GM15510 (cell line): ENCODE results near the gene RSBN1L.

Source experiments
- POLR2A ChIP-seq: IDR thresholded peaks from 3 replicates; pipeline ENCODE4 v1.6.1; 2011; ENCODE audit warnings: borderline replicate concordance; ENCODE audit not compliant: insufficient read length; ENCODE audit errors: extremely low read depth

RSBN1L gene

GRCh38 chr7:77702968-77703472 is 6.8 kb downstream of the RSBN1L start:
- no peak for TF ChIP-seq POLR2A

- no peak for TF ChIP-seq POLR2A
Observed at GRCh38 chr7:77707504-77707992, 11.3 kb downstream of the RSBN1L start.

DNA sequence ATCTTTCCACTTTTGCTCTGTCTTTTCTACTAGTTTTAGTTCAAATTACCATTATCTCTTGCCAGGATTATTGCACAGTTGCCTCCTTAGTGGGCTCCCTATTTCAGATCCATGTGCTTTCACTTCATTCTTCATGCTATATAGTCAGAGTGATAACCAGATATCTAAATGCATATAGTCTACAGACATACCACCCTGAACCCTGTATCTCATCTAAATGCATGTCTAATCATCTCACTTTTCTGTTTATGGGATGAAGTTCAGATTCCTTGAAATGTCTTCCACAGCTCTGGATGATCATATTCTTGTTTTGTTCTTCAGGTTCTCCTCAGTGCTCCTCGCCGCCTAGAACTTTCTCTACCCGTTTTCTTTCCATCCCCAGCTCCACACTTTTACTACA is 13.8 kb downstream of the RSBN1L start:
- no peak for TF ChIP-seq POLR2A

- no peak for TF ChIP-seq POLR2A
Observed at GRCh38 chr7:77710861-77711260, 14.6 kb downstream of the RSBN1L start.

- no peak for TF ChIP-seq POLR2A
Observed at GRCh38 chr7:77714195-77714594, 17.9 kb downstream of the RSBN1L start.

DNA sequence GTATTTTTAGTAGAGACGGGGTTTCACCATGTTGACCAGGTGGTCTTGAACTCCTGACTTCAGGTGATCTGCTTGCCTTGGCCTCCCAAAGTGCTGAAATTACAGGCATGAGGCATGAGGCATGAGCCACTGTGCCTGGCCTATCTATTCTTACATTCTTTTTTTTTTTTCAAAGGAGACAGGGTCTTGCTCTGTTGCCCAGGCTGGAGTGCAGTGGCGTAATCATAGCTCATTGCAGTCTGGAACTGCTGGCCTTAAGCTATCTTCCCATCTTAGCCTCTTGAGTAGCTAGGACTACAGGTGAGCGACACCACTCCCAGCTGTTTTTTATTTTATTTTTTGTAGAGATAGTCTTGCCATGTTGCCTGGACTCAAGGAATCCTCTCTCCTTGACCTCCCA is 20.5 kb downstream of the RSBN1L start:
- TF ChIP-seq POLR2A = no peak

DNA sequence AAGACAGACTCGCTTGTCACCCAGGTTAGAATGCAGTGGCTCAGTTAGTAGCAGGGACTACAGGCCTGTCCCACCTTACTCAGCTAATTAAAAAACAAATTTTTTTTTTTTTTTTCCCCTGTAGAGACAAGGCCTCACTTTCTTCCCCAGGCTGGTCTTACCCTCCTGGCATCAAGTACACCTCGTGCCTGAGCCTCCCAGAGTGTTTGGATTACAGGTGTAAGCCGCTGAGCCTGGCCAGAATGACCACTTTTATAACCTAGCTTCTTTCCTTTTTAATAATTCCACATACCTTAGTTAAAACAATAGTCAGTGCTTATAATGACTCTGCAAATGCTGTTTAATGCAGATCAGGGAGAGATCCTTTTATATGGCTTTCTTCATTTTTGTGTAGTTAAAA is 31.3 kb downstream of the RSBN1L start:
- no peak for TF ChIP-seq POLR2A

DNA sequence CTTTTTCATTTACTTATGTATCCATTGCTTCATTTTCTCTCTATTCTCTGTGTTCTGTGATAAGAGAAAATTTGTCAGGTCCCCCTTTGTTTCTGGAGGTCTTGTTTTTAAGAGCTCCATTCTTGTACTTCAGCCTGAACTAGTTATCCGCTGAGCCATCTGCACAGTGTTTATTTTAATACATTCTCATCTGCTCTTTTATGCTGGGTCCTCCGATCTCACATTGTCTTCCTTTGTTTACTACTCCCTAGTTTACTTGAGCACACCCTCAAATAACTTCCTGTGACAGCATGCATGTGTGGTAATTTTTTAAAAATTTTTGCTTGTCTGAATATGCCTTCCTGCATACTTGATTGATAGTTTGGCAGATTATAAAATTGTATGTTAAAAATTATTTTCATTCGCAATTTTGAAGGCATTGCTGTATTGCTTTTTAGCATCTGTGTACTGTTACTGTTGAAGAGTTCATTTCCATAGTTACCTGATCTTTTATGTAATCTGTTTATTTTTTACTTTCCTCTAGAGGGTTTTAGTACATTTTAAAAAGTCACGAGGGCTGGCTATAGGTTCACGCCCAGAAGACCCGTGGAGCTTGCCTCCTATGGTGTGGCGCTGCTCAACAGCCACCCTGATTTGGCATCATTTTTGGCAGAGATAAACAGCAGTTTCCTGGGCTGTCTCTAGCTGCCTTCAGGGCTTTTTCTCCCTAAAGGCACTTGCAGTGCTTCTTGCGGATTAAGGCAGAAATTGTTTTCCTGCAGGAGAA is 31.9 kb downstream of the RSBN1L start:
- TF ChIP-seq POLR2A = no peak

GRCh38 chr7:77729574-77730348 is 33.5 kb downstream of the RSBN1L start:
- no peak for TF ChIP-seq POLR2A

- TF ChIP-seq POLR2A = no peak
Observed at GRCh38 chr7:77731716-77732115, 35.5 kb downstream of the RSBN1L start.

- no peak for TF ChIP-seq POLR2A
Observed at GRCh38 chr7:77734659-77735421, 38.6 kb downstream of the RSBN1L start.

- TF ChIP-seq POLR2A = no peak
Observed at GRCh38 chr7:77735457-77735856, 39.2 kb downstream of the RSBN1L start.

DNA sequence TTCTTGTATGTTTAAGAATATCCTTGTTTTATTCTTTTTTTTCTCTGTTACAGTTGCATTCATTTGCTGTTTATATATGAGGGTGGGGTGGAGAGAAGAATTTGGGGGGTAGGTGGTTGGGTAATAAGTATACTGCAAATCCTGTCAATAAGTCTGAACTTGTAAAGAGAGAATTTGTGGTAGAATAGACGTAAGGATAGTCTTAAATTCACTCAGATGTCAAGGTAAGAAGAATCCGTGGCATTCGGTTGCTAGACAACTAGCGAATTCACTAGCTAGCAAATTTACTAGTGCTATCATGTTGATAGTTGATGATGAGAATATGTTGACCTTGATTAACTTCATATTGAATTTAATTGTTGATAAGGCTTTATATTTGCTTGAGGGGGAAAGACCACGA is 40.7 kb downstream of the RSBN1L start:
- TF ChIP-seq POLR2A = no peak

GRCh38 chr7:77738382-77738781 is 42.1 kb downstream of the RSBN1L start:
- TF ChIP-seq POLR2A = no peak

DNA sequence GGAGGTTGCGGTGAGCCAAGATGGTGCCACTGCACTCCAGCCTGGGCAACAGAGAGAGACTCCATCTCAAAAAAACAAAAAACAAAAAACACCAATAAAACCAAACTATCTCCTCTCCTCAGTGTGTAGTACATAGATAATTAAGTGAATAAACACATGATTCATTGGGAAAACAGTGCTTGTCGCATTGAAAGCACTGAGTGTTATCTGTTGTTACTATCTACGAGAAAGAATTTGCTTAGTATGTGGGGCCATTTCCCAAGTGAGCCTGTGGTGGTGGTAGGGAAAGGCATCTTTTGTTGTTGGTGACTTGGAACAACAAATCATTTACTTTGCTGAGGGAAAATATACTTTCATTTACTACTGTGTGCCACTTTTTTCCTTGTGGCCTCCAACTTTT is 42.6 kb downstream of the RSBN1L start:
- no peak for TF ChIP-seq POLR2A

GRCh38 chr7:77740257-77740656 is 44.0 kb downstream of the RSBN1L start:
- TF ChIP-seq POLR2A = no peak

- TF ChIP-seq POLR2A = no peak
Observed at GRCh38 chr7:77743518-77743917, 47.3 kb downstream of the RSBN1L start.
